ENCODE results near the gene LILRB2. TPM values are rescaled to one million over a fixed set of nuclear protein-coding genes. Genes with fewer than 3 reads are reported as not detected.
"Not testable (repeated sequence)": the region's sequence is repeated elsewhere in the genome, so short reads cannot be mapped to it uniquely, and the experiment has no call there.

LILRB2 gene
- total RNA-seq, 2 donors from 2014 or later = not detected

DNA sequence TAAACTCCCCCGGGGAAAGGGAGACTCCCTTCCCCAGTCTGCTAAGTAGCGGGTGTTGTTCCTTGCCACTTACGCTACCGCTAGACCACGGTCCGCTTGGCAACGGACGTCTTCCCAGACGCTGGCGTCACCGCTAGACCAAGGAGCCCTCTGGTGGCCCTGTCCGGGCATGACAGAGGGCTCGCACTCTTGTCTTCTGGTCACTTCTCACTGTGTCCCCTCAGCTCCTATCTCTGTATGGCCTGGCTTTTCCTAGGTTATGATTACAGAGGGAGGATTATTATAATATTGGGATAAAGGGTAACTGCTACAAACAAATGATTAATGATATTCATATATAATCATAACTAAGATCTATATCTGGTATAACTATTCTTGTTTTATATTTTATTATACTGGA, 42.0 kb upstream of the LILRB2 start:
- not testable (repeated sequence) for H3K9me3 ChIP-seq (ENCODE audit: control insufficient read depth, low read length); H3K4me1 ChIP-seq (ENCODE audit: control insufficient read depth, insufficient read depth, low read length); H3K4me3 Mint-ChIP-seq; H3K27me3 ChIP-seq (ENCODE audit: control insufficient read depth, insufficient read depth, low read length, poor library complexity, severe bottlenecking); H3K27ac ChIP-seq (ENCODE audit: low read depth, low read length); H3K4me1 Mint-ChIP-seq; DNase-seq; H3K36me3 ChIP-seq (ENCODE audit: control insufficient read depth, insufficient read depth, low read length); H3K36me3 Mint-ChIP-seq (ENCODE audit: low read depth); H3K9ac ChIP-seq (ENCODE audit: extremely low read depth, low read length, poor library complexity, severe bottlenecking); H3K27me3 Mint-ChIP-seq (ENCODE audit: insufficient read depth); H3K4me3 ChIP-seq (ENCODE audit: low read length); H3K27ac Mint-ChIP-seq
- TF ChIP-seq, protein P1, sequence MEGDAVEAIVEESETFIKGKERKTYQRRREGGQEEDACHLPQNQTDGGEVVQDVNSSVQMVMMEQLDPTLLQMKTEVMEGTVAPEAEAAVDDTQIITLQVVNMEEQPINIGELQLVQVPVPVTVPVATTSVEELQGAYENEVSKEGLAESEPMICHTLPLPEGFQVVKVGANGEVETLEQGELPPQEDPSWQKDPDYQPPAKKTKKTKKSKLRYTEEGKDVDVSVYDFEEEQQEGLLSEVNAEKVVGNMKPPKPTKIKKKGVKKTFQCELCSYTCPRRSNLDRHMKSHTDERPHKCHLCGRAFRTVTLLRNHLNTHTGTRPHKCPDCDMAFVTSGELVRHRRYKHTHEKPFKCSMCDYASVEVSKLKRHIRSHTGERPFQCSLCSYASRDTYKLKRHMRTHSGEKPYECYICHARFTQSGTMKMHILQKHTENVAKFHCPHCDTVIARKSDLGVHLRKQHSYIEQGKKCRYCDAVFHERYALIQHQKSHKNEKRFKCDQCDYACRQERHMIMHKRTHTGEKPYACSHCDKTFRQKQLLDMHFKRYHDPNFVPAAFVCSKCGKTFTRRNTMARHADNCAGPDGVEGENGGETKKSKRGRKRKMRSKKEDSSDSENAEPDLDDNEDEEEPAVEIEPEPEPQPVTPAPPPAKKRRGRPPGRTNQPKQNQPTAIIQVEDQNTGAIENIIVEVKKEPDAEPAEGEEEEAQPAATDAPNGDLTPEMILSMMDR (conservative IDR thresholded peaks at IDR 0.05) = peak; percentile 41
- WGBS, 2 experiments (ENCODE audit: insufficient coverage in 1 of 2, insufficient read length in 1 of 2) = no CpG with 5 or more reads among the region's 13 CpGs
- peaks cover 33% of the 10 kb centered on the region for H3K9me3 Mint-ChIP-seq

DNA sequence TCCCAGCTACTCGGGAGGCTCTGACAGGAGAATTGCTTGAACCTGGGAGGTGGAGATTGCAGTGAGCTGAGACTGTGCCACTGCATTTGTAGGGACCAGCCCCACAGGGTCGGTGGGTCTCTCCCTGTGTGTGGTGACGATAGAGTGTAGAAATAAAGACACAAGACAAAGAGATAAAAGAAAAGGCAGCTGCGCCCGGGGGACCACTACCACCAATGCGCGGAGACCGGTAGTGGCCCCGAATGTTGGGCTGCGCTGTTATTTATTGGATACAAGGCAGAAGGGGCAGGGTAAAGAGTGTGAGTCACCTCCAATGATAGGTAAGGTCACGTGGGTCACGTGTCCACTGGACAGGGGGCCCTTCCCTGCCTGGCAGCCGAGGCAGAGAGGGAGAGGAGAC, 41.4 kb upstream of the LILRB2 start:
- H3K27me3 ChIP-seq (ENCODE audit: control insufficient read depth, insufficient read depth, low read length, poor library complexity, severe bottlenecking); H3K27ac ChIP-seq (ENCODE audit: low read depth, low read length); H3K4me3 ChIP-seq (ENCODE audit: low read length); H3K36me3 ChIP-seq (ENCODE audit: control insufficient read depth, insufficient read depth, low read length); H3K27me3 Mint-ChIP-seq (ENCODE audit: insufficient read depth); H3K4me3 Mint-ChIP-seq; H3K27ac Mint-ChIP-seq; H3K9ac ChIP-seq (ENCODE audit: extremely low read depth, low read length, poor library complexity, severe bottlenecking); DNase-seq; H3K9me3 ChIP-seq (ENCODE audit: control insufficient read depth, low read length); H3K4me1 ChIP-seq (ENCODE audit: control insufficient read depth, insufficient read depth, low read length); H3K4me1 Mint-ChIP-seq; H3K36me3 Mint-ChIP-seq (ENCODE audit: low read depth): not testable (repeated sequence)
- peaks cover 33% of the 10 kb centered on the region for H3K9me3 Mint-ChIP-seq
- 95 to 100% methylated on average over 5 to 10 of the region's 13 CpGs for WGBS, 2 experiments (ENCODE audit: insufficient coverage in 1 of 2, insufficient read length in 1 of 2)

DNA sequence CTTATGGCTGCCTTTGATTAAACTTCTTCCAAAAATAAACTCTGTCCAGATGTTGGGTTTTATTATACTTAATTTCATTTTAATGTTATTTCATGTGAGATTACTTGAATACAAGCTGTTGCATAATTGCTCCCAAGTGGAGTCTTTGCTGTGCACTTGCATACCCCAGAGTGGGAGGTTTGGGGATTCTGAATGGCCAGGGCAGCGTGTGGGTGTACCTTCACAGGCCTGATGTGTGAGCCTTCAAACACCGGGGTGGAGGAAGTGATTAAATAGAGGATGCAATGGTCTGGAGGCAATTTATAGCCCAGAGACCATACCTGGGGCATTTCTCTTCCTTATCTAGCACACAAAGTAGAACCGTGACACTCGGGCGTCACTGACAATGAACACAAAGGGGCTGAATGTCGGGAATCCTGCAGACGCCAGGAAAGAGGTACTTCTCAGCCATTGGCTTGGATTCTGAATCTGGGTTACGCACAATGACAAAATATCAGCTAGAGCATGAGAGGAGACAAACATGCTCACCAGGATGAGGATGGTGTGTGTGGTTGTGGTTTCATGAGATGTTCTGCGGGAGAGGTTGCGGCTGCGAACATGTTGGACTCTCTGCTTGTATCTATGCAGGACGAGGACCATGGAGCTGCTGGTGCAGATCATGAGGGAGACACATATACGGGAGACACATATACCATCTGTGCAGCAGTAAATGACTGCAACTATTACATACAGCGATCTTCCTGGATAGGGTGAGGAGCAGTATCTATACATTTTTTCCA, 39.2 kb upstream of the LILRB2 start:
- H3K9me3 Mint-ChIP-seq = peaks cover 35% of the 10 kb centered on the region
- Histone ChIP-seq H3K27ac (ENCODE audit: low read depth, low read length) (no peak overlapping the region), H3K9ac (ENCODE audit: extremely low read depth, low read length, poor library complexity, severe bottlenecking) (no peak overlapping the region), H3K4me1 (ENCODE audit: control insufficient read depth, insufficient read depth, low read length) (no peaks in the 10 kb centered on the region), H3K36me3 (ENCODE audit: control insufficient read depth, insufficient read depth, low read length) (no peaks in the 10 kb centered on the region), H3K4me3 (ENCODE audit: low read length) (no peak overlapping the region), H3K9me3 (ENCODE audit: control insufficient read depth, low read length) (peaks cover 8% of the 10 kb centered on the region), H3K27me3 (ENCODE audit: control insufficient read depth, insufficient read depth, low read length, poor library complexity, severe bottlenecking) (no peaks in the 10 kb centered on the region)
- no peak overlapping the region for H3K27ac Mint-ChIP-seq
- 89 to 94% methylated on average over 11 to 13 of the region's 14 CpGs for WGBS, 2 experiments (ENCODE audit: insufficient coverage in 1 of 2, insufficient read length in 1 of 2)
- no peaks in the 10 kb centered on the region for H3K36me3 Mint-ChIP-seq (ENCODE audit: low read depth)
- TF ChIP-seq, protein P1 (conservative IDR thresholded peaks at IDR 0.05) = no peak
- no peaks in the 10 kb centered on the region for H3K4me1 Mint-ChIP-seq
- no peak overlapping the region for H3K4me3 Mint-ChIP-seq
- peaks cover 3% of the 10 kb centered on the region for H3K27me3 Mint-ChIP-seq (ENCODE audit: insufficient read depth)
- DNase-seq = no peak
